ENCODE measurements around the gene HSPG2.

Gene HSPG2

GRCh38 chr1:21857840-21858670 is 79.1 kb downstream of the HSPG2 start:
- DNase-seq, result no peak

- DNase-seq, result no peak
Measured at GRCh38 chr1:21857142-21857839, 79.8 kb downstream of the HSPG2 start.

- no peak for DNase-seq
Measured at GRCh38 chr1:21855257-21856096, 81.6 kb downstream of the HSPG2 start.

- DNase-seq, result no peak
Measured at GRCh38 chr1:21854751-21855131, 82.4 kb downstream of the HSPG2 start.

- no peak for DNase-seq
Measured at GRCh38 chr1:21854090-21854750, 82.9 kb downstream of the HSPG2 start.

GRCh38 chr1:21853131-21853427 is 84.0 kb downstream of the HSPG2 start:
- no peak for DNase-seq

GRCh38 chr1:21852282-21853130 is 84.6 kb downstream of the HSPG2 start:
- DNase-seq, result peak in 1 of 2 experiments; percentile 6

- DNase-seq, result no peak
Measured at GRCh38 chr1:21851430-21852250, 85.5 kb downstream of the HSPG2 start.

GRCh38 chr1:21849909-21850576 is 87.1 kb downstream of the HSPG2 start:
- DNase-seq, result no peak

GRCh38 chr1:21848524-21849174 is 88.5 kb downstream of the HSPG2 start:
- DNase-seq, result no peak

GRCh38 chr1:21847223-21848205 is 89.6 kb downstream of the HSPG2 start:
- DNase-seq, result no peak

GRCh38 chr1:21845646-21846641 is 91.2 kb downstream of the HSPG2 start:
- no peak for DNase-seq

GRCh38 chr1:21843996-21844395 is 93.1 kb downstream of the HSPG2 start:
- no peak for DNase-seq

GRCh38 chr1:21843208-21843607 is 93.9 kb downstream of the HSPG2 start:
- no peak for DNase-seq

GRCh38 chr1:21842606-21843162 is 94.4 kb downstream of the HSPG2 start:
- DNase-seq, result no peak

GRCh38 chr1:21841852-21842466 is 95.2 kb downstream of the HSPG2 start:
- DNase-seq, result no peak

GRCh38 chr1:21840981-21841380 is 96.1 kb downstream of the HSPG2 start:
- DNase-seq, result no peak

All from activated CD4-positive, alpha-beta T cell treated with anti-CD3 and anti-CD28 coated beads, Interleukin-2, amount 50 U/mL, for 48 hours (primary cell).